Activated T-cell treated with anti-CD3 and anti-CD28 coated beads for 4 hours (primary cell): ENCODE measurements around the gene SLC38A8.

ENCODE experiments used
- DNase-seq: peaks from one replicate; pipeline ENCODE4 v3.0.0-alpha.2; 2020

Gene SLC38A8

DNA sequence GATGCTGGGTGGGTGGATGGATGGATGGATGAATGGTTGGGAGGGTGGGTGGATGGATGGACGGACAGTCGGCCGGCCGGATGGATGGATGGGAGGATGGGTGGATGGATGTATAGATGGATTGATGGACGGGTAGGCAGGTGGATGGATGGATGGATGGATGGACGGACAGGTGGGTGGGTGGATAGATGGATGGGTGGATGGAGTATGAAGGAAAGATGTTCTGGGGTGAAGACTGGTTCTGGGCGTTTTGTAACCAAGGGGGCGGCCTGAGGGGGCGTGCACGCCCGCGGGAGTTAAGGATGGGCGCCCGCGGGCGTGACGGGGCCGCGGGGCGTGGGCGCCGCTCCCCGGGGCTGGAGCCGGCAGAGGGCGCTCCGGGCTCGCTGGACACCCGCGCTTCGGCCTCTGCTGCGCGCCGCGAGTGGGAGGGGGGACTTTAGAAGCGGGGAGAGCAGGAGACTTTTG lies 74.7 kb downstream of the SLC38A8 start, which contains the start of gene NECAB2:
NECAB2 (plus strand) TSS at position 407 of the 468 bp plus-strand sequence. CDS start 405 bp downstream, outside the sequence.
- DNase-seq, result no peak

DNA sequence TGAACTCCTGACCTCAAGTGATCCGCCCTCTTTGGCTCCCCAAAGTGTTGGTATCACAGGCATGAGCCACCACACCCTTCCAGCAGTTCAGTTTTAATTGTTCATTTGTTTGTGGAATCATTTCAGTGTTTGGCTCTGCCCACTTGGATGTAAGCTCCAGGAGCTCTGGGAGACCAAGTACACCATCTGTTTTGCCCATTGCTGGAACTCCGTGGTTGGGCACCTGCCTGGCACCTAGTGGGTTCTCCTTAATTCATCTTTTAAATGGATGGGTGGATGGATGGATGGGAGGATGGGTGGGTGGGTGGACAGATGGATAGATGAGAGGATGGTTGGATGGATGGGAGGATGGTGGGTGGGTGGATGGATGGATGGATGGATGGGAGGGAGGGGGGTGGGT lies 75.5 kb downstream of the SLC38A8 start:
- no peak for DNase-seq

DNA sequence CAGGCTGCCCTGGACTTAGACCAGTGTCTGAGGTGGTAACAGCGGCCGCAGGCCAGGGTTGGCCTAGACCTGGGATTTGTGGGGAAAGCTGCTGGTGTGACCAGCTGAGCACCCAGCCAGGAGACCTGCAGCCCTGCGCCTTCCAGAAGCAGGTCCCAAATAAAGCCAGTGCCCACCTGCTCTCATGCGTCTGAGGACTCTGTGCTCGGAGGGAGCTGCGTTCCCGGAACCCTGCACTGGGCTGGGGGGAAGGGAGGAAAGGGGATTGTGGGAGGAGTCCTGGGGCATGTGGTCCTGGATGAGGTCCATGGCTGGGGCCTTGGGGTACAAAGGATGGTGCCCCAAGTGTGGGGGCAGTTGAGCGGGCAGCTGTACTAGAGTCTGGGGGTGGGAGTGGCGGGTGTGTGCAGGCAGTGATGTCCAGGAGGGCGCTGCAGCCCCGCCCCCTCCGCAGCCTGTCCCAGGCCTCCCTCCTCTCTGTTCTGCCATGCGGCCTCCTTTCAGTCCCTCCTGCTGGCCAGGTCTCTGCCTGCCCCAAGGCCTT lies 76.4 kb downstream of the SLC38A8 start:
- no peak for DNase-seq

DNA sequence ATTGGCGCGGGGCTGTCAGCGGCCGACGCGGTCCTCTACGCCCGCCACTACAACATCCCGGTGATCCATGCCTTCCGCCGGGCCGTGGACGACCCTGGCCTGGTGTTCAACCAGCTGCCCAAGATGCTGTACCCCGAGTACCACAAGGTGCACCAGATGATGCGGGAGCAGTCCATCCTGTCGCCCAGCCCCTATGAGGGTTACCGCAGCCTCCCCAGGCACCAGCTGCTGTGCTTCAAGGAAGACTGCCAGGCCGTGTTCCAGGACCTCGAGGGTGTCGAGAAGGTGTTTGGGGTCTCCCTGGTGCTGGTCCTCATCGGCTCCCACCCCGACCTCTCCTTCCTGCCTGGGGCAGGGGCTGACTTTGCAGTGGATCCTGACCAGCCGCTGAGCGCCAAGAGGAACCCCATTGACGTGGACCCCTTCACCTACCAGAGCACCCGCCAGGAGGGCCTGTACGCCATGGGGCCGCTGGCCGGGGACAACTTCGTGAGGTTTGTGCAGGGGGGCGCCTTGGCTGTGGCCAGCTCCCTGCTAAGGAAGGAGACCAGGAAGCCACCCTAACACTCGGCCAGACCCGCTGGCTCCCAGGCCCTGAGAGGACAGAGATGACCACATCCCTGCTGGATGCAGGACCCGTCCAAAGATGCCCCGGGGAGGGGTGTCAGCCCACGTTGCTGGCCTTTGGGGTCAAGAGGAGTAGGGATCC lies 77.0 kb downstream of the SLC38A8 start:
- no peak for DNase-seq

DNA sequence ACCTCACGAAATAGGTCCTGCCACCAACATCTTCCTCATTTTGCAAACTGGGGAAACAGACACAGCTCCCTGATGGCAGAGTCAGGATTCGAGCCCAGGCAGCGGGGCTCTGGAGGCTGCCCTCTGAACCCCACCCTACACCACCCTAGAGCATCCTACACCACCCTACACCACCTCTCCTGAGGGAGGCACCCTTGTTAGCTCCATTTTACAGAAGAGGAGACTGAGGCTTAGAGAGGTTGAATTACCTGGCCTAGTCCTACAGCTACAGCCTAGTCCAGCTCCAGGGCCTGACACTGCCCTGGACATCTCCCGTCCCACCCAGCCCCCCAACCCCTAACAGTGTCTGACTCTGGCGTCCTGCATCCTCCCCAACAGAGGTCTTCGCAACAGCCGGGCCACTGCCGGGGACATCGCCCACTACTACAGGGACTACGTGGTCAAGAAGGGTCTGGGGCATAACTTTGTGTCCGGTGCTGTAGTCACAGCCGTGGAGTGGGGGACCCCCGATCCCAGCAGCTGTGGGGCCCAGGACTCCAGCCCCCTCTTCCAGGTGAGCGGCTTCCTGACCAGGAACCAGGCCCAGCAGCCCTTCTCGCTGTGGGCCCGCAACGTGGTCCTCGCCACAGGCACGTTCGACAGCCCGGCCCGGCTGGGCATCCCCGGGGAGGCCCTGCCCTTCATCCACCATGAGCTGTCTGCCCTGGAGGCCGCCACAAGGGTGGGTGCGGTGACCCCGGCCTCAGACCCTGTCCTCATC lies 77.7 kb downstream of the SLC38A8 start:
- no peak for DNase-seq

DNA sequence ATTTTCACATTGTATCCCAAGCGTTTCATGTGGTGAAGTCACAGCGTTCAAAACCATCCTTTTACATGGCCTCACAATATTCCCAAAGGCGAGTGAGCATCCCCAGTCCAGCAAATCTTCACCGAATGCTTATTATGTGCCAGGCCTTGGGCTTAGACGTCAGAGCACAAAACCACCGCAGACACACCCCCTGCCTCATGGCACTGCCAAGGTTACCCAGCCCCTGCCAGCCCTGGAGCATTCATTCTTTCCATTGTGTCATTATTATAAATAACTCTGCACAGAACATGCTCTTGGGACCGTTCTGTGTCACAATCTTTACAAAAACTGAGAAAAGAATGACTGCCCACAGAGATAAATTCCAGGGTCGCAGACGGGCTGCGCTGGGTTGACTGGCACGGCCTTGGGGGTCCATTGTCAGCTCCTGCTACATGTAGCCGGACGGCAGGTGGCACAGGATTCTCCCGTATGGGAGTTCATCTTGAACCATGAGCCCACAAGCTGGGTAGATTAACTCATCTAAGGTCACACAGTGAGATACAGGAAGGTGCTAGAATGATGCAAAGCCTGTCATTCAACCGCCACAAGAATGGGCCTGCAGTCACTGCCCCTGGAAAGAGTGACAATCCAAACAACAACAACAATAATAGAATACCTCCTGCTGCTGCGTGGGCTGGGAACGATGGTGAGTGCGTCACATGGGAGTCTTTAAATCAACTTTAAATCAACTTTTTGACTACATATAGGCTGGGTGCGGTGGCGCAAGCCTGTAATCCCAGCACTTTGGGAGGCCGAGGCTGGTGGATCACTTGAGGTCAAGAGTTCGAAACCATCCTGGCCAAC lies 79.1 kb downstream of the SLC38A8 start:
- no peak for DNase-seq

DNA sequence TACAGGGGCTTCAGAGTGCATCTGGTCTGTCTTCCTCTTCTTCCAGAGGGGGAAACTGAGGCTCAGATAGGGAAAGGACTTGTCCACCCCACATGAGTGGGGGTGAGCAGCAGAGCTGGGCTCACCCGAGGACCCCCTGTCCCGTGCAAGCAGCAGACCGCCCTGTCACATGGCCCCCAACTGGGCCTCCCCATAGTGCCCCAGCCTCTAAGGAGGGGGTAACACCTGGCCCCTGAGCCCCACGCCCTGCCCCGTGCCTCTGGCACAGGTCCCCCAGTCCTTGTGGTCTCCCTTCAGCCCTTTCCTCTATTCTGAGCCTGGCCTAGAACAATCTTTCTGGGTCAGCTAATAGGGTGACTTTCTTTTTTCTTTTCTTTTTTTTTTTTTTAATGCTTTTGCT lies 81.0 kb downstream of the SLC38A8 start:
- DNase-seq, result no peak

DNA sequence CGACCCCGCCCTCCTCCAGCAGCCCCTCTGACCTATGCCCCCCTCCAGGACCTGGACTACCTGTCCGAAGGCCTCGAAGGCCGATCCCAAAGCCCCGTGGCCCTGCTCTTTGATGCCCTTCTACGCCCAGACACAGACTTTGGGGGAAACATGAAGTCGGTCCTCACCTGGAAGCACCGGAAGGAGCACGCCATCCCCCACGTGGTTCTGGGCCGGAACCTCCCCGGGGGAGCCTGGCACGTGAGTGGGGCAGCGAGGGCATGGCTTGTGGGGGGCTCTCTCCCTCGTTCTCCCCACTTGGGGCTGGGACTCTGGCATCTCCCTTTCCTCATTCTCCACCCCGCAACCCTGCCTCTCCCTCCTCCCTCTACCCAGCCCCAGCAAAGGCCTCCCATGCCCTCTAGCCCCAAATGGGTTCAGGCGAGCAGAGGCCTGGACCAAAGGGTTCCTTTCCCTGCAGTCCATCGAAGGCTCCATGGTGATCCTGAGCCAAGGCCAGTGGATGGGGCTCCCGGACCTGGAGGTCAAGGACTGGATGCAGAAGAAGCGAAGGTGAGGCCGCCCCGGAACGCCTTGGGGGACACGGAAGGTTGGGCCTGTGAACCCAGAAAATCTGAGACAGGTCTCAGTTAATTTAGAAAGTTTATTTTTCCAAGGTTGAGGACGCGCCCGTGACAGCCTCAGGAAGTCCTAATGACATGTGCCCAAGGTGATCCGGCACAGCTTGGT lies 81.9 kb downstream of the SLC38A8 start:
- no peak for DNase-seq
